GM12865 (cell line): Measurements from ENCODE around the gene TBC1D12.
"Not testable (repeated sequence)": the region's sequence is repeated elsewhere in the genome, so short reads cannot be mapped to it uniquely, and the experiment has no call there.

Experiments used
- DNase-seq: peaks from one replicate; pipeline ENCODE4 v3.0.0; 2010; ENCODE audit warnings: low read depth
- H3K4me3 ChIP-seq: 2 replicates; pipeline ENCODE4 v1.5.1; 2011; ENCODE audit warnings: mild to moderate bottlenecking, low read depth, low read length, control low read depth
- CTCF ChIP-seq: IDR thresholded peaks from 2 replicates; pipeline ENCODE4 v1.5.1; 2011; ENCODE audit warnings: low read length, control low read depth, low read depth, inconsistent platforms; ENCODE audit not compliant: insufficient read depth; ENCODE audit errors: missing control alignments

The TBC1D12 gene

GRCh38 chr10:94500063-94500462, 97.7 kb downstream of the TBC1D12 start:
- no peak for TF ChIP-seq CTCF
- DNase-seq, result no peak
- H3K4me3 ChIP-seq, result no peak overlapping the region

GRCh38 chr10:94521276-94522250, 119.2 kb downstream of the TBC1D12 start:
- no peak for DNase-seq
- no peak overlapping the region for H3K4me3 ChIP-seq
- no peak for TF ChIP-seq CTCF

DNA sequence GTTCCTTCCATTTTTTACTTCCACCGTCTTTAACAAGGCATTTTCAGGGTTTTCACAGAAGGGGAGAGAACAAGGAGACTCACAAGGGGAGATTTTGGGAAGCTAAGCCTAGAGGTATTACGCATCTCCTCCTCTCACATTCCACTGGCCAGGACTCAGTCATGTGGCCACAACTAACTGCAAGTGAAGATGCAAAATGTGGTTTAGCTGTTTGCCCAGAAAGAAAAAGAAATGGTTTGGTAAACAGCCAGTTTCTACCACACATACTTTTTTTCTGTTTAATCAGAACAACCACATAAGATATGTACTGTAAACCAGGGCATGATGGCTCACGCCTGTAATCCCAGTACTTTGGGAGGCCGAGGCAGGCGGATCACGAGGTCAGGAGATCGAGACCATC, 121.8 kb downstream of the TBC1D12 start:
- TF ChIP-seq CTCF, result no peak
- H3K4me3 ChIP-seq, result no peak overlapping the region
- DNase-seq, result peak; percentile 4

GRCh38 chr10:94524711-94525110, 122.4 kb downstream of the TBC1D12 start:
- TF ChIP-seq CTCF, result no peak
- DNase-seq, result no peak
- H3K4me3 ChIP-seq, result no peak overlapping the region

DNA sequence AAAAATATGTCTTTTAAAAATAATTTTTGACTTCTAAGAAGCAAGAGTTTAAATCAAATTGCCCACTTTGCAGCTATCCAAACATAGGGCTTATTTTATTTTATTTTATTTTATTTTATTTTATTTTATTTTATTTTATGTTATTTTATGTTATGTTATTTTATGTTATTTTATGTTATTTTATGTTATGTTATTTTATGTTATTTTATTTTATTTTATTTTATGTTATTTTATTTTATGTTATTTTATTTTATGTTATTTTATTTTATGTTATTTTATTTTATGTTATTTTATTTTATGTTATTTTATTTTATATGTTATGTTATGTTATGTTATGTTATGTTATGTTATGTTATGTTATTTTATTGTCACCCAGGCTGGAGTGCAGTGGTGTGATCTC, 129.2 kb downstream of the TBC1D12 start:
- DNase-seq, result not testable (repeated sequence)

GRCh38 chr10:94533027-94533426, 130.7 kb downstream of the TBC1D12 start:
- DNase-seq, result no peak
- H3K4me3 ChIP-seq, result no peak overlapping the region
- TF ChIP-seq CTCF, result no peak

More for the DNA sequence above, 129.2 kb downstream of the TBC1D12 start:
- H3K4me3 ChIP-seq, result not testable (repeated sequence)

DNA sequence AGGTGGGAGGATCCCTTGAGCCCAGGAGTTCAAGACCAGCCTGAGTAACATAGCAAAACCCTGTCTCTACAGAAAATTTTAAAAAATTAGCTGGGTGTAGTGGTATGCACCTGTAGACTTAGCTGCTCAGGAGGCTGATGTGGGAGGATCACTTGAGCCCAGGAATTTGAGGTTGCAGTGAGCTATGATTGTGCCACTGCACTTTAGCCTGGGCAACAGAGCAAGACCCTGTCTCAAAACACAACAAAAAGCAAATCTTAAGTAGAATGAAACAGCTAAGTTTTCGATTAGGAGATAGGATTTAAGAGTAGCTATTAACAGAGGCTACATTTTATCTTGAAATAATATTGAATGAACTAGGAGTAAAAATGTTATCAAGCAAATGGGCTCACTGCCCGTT, 139.9 kb downstream of the TBC1D12 start:
- not testable (repeated sequence) for H3K4me3 ChIP-seq, DNase-seq

DNA sequence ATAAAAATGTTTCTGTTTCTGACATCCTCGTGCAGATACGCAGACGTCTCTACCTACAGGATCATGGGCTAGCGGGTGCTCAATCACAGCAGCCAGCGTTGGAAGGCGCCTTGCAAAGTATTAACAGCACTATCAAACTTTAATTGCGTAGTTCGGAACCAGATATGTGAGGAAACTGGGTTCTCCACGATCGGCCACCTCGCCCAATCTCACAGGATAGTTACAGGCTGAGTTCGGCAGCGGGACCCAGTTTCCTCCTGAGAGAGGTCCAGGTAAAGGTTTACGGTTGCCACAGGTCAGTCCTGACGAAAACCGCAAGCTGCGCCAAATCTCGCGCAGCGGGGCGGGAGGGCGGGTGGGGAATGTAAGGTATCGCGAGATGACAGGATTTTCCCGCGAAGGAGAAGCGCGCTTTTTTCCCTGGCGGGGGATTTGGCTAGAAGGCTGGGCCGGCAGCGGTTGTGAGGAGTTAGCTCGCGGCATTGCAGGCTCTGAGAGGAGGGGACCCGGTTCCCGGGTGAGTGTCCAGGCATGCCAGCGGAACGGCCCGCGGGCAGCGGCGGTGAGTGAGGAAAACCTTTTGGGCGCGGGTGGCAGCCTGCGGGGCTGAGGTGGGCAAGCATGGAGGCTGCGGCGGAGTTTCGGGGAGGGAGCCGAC, 143.2 kb downstream of the TBC1D12 start, which contains the start of gene HELLS:
TSS of gene HELLS (plus strand) at position 398 of the 658 bp plus-strand sequence. CDS start at position 532, 134 bp downstream.
- TF ChIP-seq CTCF, result no peak
- H3K4me3 ChIP-seq, result peak within 1 kb of the TSS; percentile 62

More for the DNA sequence above, 143.2 kb downstream of the TBC1D12 start, which contains the start of gene HELLS:
- peak; percentile 94 for DNase-seq
